ENCODE data around the gene OR4D1.

DNA sequence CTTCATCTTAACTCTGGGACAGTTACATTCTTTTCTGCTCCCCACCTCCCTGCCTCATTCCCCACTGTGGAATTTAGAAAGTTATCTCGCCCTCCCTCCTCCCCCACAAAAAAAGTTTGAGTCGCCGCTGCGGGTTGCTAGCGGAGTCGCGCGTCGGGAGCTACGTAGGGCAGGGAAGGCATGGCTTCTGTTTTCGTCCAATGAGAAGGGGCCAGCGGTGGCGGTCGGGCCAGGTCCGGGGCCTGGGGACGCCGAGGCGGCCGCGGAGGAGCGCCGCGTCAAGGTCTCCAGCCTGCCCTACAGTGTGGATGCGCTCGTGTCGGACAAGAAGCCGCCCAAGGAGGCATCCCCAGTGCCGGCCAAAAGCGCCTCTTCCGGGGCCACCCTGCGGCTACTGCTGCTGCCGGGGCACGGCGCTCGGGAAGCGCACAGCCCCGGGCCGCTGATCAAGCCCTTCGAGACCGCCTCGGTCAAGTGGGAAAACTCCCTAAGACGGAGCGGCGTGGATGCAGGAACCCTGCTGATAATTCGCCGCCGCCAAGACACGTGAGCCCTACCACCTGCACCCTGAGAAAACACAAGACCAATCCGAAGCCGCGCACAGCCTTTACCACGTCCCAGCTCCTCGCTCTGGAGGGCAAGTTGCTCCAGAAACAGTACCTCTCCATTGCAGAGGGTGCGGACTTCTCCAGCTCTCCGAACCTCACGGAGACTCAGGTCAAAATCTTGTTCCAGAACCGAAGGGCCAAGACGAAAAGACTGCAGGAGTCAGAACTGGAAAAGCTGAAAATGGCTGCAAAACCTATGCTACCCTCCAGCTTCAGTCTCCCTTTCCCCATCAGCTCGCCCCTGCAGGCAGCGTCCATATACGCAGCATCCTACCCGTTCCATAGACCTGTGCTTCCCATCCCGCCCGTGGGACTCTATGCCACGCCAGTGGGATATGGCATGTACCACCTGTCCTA lies 8.9 kb downstream of the OR4D1 start:
- TF ChIP-seq, protein P1, sequence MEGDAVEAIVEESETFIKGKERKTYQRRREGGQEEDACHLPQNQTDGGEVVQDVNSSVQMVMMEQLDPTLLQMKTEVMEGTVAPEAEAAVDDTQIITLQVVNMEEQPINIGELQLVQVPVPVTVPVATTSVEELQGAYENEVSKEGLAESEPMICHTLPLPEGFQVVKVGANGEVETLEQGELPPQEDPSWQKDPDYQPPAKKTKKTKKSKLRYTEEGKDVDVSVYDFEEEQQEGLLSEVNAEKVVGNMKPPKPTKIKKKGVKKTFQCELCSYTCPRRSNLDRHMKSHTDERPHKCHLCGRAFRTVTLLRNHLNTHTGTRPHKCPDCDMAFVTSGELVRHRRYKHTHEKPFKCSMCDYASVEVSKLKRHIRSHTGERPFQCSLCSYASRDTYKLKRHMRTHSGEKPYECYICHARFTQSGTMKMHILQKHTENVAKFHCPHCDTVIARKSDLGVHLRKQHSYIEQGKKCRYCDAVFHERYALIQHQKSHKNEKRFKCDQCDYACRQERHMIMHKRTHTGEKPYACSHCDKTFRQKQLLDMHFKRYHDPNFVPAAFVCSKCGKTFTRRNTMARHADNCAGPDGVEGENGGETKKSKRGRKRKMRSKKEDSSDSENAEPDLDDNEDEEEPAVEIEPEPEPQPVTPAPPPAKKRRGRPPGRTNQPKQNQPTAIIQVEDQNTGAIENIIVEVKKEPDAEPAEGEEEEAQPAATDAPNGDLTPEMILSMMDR (IDR thresholded peaks at IDR 0.05): no peak
- no peak for TF ChIP-seq EZH2 (IDR thresholded peaks at IDR 0.05; ENCODE audit: borderline replicate concordance, insufficient read depth, low read depth, low read length, poor library complexity, severe bottlenecking)

Measured in B cell (primary cell).